HG03139 (cell line): ENCODE data around the gene WDR5B.
A peak's percentile ranks its signal among the peaks of the same experiment; 100 is the strongest.
"Not testable (repeated sequence)": the region's sequence is repeated elsewhere in the genome, so short reads cannot be mapped to it uniquely, and the experiment has no call there.

Experiments used
- ATAC-seq: cut with Tn5 transposase; IDR thresholded peaks from one replicate; pipeline ENCODE4 v1.9.1; 2021; ENCODE audit not compliant: unreplicated experiment

WDR5B gene

GRCh38 chr3:122415762-122416654 lies at the start of gene WDR5B:
Gene WDR5B, minus strand, starts transcription at chr3:122416062. Its CDS starts 534 bp downstream, at chr3:122415528.
- peak; percentile 80 for ATAC-seq

DNA sequence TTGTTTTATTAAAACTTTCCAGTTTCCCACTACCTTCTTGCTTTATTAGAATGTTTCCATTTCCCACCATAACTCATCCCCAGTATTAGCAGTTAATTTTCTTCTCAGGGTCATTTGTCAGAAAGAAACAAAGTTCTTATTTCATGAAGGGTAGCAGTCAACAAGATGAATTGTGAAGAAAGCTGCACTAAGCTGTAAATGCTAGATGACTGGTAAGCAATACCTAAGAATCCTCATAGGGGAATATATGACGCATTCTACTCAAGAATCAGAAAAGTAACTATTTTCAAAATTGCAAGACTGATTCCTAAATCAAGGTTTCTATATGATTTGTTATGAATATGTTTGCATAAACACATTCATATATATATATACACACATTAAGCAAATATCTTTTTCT lies 48.8 kb upstream of the WDR5B start:
- ATAC-seq: no peak

- ATAC-seq: no peak
Measured at GRCh38 chr3:122462406-122462805, 46.5 kb upstream of the WDR5B start.

DNA sequence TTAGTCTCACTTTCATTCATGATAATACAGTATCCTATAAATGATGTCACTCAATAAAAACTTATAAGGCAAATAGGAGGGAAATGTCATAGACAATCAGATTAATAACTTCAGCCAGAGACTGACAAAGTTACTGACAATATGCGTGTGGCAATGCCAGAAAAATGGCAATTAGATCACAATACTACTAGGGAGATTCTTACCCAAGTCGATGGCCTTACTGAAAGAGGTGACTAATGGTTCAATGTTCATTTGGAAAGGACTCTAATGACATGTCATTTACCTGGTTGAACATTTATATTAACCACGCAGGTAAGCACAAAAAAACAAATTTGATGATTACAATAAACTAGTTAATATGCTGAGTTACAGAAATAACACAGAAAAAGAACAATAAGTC lies 45.9 kb upstream of the WDR5B start:
- ATAC-seq: no peak

DNA sequence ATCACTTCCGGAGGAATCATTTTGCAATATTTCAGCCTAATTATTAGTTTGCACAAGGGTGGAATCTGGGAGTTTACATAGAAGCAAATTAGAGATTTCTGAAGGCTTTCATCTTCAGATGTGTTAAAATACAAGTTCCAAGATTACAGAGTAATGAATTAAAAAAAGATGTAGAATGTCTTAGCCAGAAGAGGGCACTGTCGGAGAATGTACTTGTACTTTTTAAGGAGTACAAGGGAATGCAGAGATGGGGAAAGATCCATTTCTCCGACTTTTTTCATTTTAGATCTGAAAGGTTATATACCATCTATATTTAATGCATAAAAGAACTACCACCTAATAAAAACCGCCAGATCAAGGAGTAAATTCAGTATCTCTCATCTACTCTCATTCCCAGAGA lies 43.1 kb upstream of the WDR5B start:
- no peak for ATAC-seq

GRCh38 chr3:122457706-122458105 lies 41.8 kb upstream of the WDR5B start:
- no peak for ATAC-seq

- ATAC-seq: no peak
Measured at GRCh38 chr3:122456074-122456473, 40.2 kb upstream of the WDR5B start.

GRCh38 chr3:122451371-122451770 lies 35.5 kb upstream of the WDR5B start:
- ATAC-seq: no peak

- ATAC-seq: not testable (repeated sequence)
Measured at GRCh38 chr3:122448218-122448617, 32.4 kb upstream of the WDR5B start.

DNA sequence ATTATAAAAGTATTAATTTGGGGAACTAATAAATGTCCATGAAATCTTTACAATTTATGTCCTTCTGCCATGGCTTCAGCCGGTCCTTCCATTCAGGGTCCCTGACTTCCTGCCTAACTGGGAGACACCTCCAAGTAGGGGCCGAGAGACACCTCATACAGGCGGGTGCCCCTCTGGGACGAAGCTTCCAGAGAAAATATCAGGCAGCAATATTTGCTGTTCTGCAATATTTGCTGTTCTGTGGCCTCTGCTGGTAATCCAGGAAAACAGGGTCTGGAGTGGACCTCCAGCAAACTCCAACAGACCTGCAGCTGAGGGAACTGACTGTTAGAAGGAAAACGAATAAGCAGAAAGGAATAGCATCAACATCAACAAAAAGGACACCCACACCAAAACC lies 28.6 kb upstream of the WDR5B start:
- not testable (repeated sequence) for ATAC-seq

DNA sequence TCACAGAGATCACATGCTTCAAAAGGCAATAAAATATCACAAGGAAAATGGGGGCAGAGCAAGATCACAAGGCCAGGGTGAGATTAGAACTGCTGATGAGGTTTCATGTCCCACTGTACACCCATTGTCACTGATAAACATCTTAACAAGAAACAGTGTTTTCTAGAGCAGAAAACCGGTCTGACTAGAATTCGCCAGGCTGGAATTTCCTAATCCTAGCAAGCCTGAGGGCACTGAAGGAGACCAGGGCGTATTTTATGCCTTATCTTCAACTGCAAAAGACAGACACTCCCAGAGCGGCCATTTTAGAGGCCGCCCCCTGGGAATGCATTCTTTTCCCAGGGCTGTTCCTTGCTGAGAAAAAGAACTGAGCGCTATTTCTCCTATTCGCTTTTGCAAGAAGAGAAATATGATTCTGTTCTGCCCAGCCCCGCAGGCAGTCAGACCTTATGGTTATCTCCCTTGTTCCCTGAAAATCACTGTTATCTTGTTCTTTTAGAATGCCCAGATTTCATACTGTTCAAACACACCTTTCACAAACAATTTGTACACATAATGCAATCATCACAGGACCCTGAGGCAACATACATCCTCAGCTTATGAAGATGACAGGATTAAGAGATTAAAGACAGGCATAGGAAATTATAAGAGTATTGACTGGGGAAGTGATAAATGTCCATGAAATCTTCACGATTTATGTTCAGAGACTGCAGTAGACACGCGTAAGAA lies 28.1 kb upstream of the WDR5B start:
- not testable (repeated sequence) for ATAC-seq

- no peak for ATAC-seq
Measured at GRCh38 chr3:122443090-122443489, 27.2 kb upstream of the WDR5B start.

GRCh38 chr3:122435950-122436349 lies 20.1 kb upstream of the WDR5B start:
- ATAC-seq: no peak

- ATAC-seq: no peak
Measured at GRCh38 chr3:122430371-122430770, 14.5 kb upstream of the WDR5B start.

DNA sequence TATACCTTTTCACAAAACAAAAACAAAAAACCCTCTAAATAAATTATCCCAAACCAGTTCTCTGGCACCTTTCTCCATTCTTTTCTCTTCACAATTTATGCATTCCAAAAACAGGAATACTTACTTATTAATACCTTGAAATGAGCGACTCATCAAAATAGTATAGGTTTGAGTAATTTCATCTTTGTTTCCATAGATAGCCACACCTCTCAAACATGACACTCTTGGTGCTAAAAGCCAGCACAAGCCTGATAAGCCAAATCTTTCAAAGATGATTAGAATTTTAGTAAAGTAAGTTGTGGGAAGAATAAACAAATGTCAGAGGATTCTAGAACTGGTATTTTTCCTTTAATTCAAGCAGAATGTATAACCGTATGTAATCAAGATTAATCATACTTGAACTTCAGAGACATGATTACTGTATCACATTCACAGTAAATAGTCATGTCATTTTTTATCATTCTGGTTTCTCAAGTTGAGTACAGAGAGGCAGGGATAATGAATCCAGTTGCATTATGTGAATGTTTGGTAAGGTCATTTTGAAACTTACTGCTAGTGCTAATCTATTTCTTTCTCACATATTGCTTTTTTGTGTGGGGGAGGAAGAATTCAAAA lies 12.1 kb upstream of the WDR5B start:
- no peak for ATAC-seq

DNA sequence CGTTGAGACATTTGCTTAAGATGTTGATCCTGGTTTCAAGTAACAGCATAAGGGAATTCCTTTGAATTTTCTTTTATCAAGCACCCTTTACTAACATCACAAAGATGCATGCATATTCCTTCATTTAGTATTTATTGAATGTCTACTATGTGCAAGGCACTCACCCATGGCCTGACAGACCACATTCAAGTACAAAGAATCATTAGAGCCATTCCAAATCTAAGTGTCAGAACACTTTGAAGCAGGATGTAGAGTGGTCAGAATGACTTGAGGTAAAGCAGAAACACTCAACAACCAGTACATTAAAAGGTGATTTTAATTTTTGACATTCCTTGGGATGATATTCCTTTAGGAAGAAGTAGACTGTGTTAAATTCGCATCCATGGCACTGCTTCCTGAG lies 6.0 kb upstream of the WDR5B start:
- ATAC-seq: no peak

- ATAC-seq: no peak
Measured at GRCh38 chr3:122421101-122421500, 5.2 kb upstream of the WDR5B start.

DNA sequence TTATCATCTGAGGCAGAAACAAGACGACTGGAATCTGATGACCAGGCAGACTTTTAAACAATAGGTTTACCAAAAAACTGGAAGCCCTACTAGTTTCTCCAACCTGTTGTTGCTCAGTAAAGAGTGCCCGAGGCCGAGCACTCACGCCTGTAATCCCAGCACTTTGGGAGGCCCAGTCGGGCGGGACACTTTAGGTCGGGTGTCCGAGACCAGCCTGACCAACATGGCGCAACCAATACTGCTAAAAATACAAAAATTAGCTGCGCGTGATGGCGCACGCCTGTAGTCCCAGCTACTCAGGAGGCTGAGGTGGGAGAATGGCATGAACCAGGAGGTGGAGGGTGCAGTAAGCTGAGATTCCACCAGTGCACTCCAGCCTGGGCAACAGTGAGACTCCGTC lies 1.1 kb upstream of the WDR5B start:
- ATAC-seq: no peak

DNA sequence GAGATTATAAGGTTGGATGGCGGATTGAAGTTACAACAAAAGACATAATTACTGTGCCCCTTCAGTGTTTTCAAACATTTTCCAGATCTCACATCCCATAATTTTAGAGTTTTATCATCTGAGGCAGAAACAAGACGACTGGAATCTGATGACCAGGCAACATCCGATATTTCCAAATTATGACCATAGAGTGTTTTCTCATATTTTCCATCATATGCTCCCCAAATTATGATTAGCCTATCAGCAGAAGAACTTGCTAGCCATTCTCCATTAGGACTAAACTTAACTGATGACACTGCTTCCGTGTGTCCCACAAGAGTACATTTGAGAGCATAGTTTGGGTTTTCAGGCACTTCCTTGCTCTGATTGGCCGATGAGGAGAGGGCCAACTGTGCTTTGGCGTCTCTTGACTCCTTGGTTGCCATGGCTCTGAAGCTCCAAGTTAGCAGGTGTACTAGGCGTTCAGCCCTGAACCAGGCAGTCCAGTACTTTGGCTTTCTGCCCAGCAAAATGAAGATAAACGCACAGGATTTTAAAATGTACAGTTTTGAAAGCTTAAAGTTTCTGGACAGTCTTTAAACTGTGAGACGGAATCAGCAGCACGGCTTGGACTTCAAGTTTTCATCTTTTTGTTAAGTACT lies 638 bp downstream of the WDR5B start:
- peak; percentile 47 for ATAC-seq

GRCh38 chr3:122414391-122414790 lies 1.5 kb downstream of the WDR5B start:
- ATAC-seq: no peak

GRCh38 chr3:122410639-122411038 lies 5.2 kb downstream of the WDR5B start:
- no peak for ATAC-seq
